ENCODE results near the gene LCP2.
A peak's percentile ranks its signal among the peaks of the same experiment; 100 is the strongest.

The LCP2 gene

DNA sequence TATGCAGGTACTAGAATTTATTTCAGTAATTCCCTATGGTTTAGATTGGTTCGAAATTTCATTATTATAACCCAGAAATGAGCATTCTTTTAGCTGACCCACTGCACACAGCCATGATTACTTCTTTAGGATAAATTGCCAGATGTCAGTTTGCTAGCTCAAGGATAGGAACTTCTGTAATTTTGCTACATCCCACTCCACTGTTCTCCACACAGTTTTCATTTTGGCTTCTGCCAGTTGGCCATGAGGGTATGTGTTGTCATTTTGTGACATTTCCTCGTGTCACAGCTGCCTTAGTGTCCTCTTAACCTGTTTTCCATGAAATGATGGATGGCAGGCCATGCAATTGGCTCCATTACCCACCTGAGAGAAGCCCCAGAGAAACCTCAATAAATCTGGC, 16.2 kb upstream of the LCP2 start:
- no peak for DNase-seq (ENCODE audit: low read depth)
- TF ChIP-seq, protein P1, sequence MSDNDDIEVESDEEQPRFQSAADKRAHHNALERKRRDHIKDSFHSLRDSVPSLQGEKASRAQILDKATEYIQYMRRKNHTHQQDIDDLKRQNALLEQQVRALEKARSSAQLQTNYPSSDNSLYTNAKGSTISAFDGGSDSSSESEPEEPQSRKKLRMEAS (IDR thresholded peaks at IDR 0.05; ENCODE audit: low read depth, low read length) = no peak
- no peak for TF ChIP-seq POLR2A (IDR thresholded peaks at IDR 0.05; ENCODE audit: extremely low read depth, insufficient read length)
- TF ChIP-seq MYC (IDR thresholded peaks at IDR 0.05; ENCODE audit: low read depth, low read length) = no peak
- TF ChIP-seq, protein P2, sequence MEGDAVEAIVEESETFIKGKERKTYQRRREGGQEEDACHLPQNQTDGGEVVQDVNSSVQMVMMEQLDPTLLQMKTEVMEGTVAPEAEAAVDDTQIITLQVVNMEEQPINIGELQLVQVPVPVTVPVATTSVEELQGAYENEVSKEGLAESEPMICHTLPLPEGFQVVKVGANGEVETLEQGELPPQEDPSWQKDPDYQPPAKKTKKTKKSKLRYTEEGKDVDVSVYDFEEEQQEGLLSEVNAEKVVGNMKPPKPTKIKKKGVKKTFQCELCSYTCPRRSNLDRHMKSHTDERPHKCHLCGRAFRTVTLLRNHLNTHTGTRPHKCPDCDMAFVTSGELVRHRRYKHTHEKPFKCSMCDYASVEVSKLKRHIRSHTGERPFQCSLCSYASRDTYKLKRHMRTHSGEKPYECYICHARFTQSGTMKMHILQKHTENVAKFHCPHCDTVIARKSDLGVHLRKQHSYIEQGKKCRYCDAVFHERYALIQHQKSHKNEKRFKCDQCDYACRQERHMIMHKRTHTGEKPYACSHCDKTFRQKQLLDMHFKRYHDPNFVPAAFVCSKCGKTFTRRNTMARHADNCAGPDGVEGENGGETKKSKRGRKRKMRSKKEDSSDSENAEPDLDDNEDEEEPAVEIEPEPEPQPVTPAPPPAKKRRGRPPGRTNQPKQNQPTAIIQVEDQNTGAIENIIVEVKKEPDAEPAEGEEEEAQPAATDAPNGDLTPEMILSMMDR (IDR thresholded peaks at IDR 0.05; ENCODE audit: low read depth, low read length) = no peak
- H3K4me3 ChIP-seq (ENCODE audit: low read depth, low read length) = no peak overlapping the region

DNA sequence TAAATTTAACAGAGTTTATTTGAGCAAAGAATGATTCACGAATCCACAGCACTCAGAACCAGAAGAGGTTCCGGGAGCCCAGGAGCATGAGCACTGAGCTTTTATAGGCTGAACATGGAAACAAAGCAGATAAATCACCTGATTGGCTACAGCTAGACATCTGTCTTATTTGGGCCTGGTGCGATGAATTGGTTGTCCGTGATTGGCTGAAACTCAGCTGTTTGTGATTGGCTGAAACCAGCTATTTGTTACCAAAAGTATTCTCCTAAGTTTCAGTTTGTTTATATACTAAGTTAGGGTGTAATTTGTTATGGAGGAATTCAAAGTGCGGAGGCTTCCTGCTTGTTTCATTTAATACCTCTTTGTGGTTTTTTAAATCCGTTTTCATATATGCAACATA, 15.8 kb upstream of the LCP2 start:
- TF ChIP-seq, protein P1 (IDR thresholded peaks at IDR 0.05; ENCODE audit: low read depth, low read length) = no peak
- H3K4me3 ChIP-seq (ENCODE audit: low read depth, low read length) = no peak overlapping the region
- no peak for DNase-seq (ENCODE audit: low read depth)

DNA sequence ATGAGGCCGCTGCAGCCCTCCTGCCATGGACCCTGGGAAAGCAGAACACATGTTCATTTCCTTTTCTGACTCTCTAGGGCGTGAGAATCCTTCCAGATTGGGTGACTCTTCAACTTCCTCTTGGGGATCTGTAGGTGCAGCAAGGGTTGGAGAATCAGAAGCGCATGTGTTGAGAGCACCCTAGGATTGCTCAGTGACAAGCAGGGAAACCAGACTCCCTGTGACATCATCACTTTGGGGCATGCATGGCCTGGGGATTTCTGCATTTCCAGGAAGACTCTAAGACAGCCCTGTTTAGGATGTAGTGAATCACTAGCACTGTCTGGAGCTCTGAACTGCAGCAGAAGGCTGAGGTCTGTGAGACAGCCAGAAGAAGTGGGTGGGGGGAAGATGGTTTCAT, 15.1 kb upstream of the LCP2 start:
- TF ChIP-seq POLR2A (IDR thresholded peaks at IDR 0.05; ENCODE audit: extremely low read depth, insufficient read length) = no peak
- TF ChIP-seq, protein P1 (IDR thresholded peaks at IDR 0.05; ENCODE audit: low read depth, low read length) = peak; percentile 76
- peak; percentile 87 for DNase-seq (ENCODE audit: low read depth)
- H3K4me3 ChIP-seq (ENCODE audit: low read depth, low read length) = no peak overlapping the region

DNA sequence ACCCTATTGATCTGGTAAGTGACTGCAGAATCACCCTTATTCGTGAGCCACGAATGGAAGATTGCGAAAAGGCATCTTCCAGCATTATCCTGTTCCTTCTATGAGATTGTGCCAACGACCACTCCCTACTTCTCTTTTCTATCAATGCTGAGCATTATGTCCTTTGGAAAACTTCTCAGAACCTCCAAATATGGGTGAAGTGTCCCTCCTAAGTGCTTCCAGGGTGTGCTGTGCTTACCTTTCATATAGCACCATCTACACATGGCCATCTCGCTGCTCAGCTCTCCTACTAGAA, 14.7 kb upstream of the LCP2 start:
- no peak for DNase-seq (ENCODE audit: low read depth)
- TF ChIP-seq MYC (IDR thresholded peaks at IDR 0.05; ENCODE audit: low read depth, low read length) (no peak), POLR2A (IDR thresholded peaks at IDR 0.05; ENCODE audit: extremely low read depth, insufficient read length) (no peak)
- TF ChIP-seq, protein P1 (IDR thresholded peaks at IDR 0.05; ENCODE audit: low read depth, low read length) = no peak
- TF ChIP-seq, protein P2 (IDR thresholded peaks at IDR 0.05; ENCODE audit: low read depth, low read length) = no peak
- H3K4me3 ChIP-seq (ENCODE audit: low read depth, low read length) = no peak overlapping the region

DNA sequence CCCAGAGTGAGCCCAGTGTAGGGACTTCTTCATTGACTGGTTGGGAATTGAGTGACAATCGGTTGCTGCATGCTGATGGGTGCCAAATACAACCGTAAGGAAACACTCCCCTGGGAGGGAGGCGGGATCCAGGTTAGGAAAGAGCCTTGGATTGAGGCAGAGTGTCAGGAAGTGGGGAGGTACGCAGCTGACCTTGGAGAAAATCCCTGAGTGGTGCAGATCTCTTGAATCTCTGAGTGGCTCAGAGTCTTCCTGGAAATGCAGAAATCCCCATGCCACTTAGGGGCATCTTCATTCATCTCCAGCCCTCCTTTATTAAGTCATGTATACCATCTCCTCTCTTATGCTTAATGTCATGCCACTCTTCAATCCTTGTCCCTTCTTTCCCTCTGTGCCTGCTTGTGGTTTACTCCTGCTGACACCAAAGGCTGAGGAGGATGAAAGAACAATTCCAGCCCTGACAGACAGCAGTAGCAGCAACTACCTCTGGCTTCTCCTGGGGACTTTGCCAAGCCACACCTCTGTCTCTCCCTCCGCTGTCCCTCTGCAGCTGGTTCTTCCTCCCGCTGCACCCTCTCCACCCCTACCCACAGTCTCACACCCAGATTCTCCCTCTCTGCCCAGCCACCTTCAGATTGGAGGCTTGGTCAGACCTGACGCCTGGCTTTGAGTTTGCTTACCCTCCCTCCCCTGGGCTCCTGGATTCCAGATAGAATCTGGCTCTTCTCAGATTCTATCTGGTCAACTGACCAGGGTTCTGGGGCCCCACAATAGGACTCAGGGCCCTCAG, 14.1 kb upstream of the LCP2 start:
- TF ChIP-seq POLR2A (IDR thresholded peaks at IDR 0.05; ENCODE audit: extremely low read depth, insufficient read length) (no peak), MYC (IDR thresholded peaks at IDR 0.05; ENCODE audit: low read depth, low read length) (no peak)
- TF ChIP-seq, protein P2 (IDR thresholded peaks at IDR 0.05; ENCODE audit: low read depth, low read length) = no peak
- TF ChIP-seq, protein P1 (IDR thresholded peaks at IDR 0.05; ENCODE audit: low read depth, low read length) = no peak
- H3K4me3 ChIP-seq (ENCODE audit: low read depth, low read length) = no peak overlapping the region
- no peak for DNase-seq (ENCODE audit: low read depth)

DNA sequence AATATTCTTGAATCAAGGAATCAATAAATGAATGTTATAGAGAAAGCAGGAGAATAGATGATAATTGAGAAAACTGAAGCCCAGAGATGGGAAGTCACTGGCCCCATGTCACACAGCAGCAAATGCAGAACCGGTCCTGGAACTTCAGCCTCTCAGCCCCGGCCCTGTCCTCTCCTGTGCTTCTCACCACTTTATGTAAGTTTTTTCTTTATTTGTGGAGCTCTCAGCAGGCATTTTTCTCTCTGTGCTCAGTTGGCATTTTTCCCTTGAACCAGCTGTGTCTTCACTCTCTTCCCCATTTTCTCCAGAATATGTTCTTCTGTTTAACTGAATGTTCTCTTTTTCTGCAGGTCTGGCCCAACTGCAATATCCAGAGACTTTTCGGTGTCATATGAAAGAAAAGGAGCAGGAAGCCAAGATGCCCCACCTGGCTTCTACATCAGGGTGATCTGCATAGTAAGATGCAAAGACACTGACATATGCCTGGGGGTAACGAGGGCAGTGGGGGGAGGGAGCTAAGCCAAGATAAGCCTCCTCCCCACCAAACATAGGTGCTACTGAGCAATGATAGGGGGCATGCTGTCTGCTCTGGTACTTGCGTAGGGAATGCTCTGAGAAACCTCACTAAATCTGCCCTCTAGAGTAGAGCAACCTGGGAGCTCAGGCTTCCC, 12.8 kb upstream of the LCP2 start:
- H3K4me3 ChIP-seq (ENCODE audit: low read depth, low read length) = no peak overlapping the region
- TF ChIP-seq, protein P1 (IDR thresholded peaks at IDR 0.05; ENCODE audit: low read depth, low read length) = no peak
- TF ChIP-seq, protein P2 (IDR thresholded peaks at IDR 0.05; ENCODE audit: low read depth, low read length) = no peak
- TF ChIP-seq POLR2A (IDR thresholded peaks at IDR 0.05; ENCODE audit: extremely low read depth, insufficient read length) (no peak), MYC (IDR thresholded peaks at IDR 0.05; ENCODE audit: low read depth, low read length) (no peak)
- no peak for DNase-seq (ENCODE audit: low read depth)

Measured in NB4 (cell line).